Fibroblast of peridontal ligament (primary cell): Measurements from ENCODE around the gene ATP7B.
A peak's percentile ranks its signal among the peaks of the same experiment; 100 is the strongest.
"Not testable (repeated sequence)": the region's sequence is repeated elsewhere in the genome, so short reads cannot be mapped to it uniquely, and the experiment has no call there.

Experiments
- DNase-seq: peaks from one replicate; pipeline ENCODE4 v3.0.0-alpha.2; 2010; ENCODE audit errors: extremely low read depth

The ATP7B gene

DNA sequence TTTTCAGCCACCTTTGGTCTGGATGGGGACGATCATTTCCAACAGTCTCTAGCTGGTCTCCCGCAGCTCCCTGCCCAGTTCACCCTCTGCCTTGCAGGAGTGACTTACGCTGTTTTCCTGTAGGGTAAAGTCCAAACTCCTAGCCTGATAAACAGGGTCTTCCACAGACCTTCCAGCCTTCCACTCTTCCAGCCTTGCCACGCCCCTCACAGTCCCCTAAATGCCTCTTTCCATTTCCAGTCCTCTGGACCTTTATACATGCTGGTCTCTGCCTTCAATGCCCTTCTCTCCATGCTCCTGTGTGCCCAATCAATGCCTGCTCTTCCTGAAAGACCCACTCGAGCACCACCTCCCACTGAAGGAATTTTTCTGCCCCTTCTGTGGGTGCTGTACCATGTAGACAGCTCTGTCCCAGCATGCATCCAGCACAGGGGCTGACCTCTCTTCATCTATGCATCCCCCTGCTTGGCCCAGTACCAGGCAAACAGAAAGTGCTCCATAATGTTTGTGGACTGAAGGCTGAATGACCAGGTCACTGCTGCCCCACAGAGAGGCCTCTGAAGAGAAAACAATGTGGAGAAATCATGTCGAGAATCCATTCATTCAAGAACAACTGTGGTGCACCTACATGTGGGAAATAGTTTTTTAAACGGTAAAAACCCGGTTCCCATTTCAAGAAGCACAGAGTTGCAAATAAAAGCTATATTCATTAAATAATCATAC, 4.6 kb downstream of the ATP7B start:
- no peak for DNase-seq

DNA sequence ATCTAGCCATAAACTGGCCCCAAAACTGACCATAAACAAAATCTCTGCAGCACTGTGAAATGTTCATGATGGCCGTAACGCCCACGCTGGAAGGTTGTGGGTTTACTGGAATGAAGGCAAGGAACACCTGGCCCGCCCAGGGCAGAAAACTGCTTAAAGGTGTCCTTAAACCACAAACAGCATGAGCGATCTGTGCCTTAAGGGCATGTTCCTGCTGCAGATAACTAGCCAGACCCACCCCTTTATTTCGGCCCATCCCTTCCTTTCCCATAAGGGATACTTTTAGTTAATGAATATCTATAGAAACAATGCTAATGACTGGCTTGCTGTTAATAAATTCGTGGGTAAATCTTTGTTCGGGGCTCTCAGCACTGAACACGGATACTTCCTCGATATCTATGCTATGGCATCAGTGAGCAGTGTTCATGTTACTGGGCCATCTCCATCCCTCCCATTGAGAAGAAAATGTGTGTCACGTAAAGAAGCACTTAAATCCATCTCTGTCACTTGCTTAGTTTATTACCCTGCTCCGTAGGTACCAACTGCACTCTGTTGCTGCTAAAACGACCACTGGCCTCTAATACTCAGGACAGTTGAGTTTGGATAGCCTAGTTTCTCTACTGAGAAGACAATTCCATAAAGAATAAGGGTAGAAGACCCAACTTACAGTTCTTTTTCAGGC, 5.3 kb downstream of the ATP7B start:
- DNase-seq = no peak

DNA sequence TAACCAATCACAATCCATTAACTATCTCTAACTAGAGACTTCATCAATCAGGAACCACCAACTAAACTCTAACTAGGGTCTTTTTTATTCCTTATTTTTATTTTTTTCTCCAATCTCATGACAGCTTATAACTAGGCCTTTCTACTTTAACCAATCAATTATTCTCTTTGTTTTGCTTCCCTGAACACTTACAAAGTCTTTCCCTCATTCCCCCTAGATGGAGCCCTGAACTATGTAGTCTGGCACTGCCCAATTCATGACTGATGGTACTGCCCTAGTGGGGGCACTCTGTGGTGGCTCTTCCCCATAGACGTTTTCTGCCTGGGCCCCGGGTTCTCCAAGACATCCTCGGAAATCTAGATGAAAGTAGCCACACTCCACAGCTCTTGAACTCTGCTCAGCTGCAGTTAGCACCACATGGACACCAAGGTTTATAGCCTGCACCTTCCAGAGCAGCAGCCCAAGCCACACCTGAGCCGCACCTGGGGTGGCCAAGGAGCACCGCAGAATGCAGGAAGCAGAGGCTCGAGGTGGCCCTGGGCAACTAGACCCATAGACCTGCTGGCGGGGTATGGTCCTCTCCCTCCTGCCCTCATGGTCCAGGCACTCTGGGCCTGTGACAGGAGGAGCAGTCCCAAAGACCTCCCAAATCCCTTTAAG, 6.6 kb downstream of the ATP7B start:
- DNase-seq = no peak

DNA sequence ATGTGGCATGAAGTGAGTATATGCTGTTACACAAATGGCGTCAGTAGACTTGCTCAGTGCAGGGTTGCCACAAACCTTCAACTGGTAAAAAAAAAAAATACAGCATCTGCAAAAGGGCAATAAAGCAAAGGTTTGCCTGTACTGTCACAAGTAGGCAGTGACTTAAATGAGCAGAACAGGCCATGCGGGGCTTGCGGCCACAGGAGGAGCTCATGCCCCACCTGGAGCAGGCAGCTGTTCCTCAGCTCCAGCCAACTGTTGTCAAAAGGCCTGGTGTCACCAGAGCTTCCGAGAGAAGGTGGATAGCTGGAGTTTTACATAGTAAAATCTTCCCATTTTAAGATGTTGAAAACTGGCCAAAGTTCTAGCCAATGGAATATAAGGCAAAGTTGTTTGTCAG, 7.7 kb downstream of the ATP7B start:
- DNase-seq = no peak

DNA sequence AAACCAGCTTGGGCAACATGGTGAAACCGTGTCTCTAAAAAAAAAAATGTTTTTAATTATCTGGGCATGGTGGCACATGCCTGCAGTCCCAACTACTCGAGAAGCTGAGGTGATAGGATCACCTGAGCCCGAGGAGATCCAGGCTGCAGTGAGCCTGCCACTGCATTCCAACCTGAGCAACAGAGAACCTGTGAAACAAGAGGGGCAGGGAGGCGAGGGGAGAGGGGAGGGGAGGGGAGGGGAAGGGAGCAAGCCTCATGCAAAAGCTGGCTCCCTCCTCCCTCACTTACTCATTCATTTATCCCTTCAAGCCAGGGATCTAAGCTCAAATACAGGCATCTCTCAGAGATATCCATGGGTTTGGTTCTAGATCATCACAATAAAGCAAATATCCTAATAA, 8.9 kb downstream of the ATP7B start:
- DNase-seq = no peak

DNA sequence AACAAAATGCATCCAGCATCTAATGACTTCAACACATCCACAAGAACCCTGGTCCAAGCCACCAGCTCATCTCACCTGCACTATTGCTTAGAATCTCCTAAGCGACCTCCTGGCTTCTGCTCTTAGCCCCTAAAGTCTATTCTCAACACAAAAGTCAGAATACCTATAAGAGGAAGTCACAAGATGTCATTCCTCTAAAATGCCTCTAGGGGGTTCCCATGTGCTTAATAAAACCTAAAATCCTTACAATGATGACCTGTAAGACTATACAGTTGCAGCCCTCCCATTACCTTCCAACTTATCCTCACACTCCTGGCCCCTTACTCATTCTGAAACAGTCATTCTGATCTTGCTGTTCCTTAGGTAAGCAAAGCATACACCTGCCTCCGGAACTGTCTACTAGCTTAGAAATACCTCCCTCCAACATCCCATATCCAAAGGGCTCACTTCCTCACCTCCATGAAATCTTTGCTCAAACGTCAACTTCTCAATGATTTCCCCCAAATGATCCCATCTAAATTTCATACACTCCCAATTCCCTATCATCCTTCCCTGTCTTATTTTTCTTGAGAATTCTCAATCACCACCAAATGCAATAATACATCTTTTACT, 10.0 kb downstream of the ATP7B start:
- peak; percentile 64 for DNase-seq

DNA sequence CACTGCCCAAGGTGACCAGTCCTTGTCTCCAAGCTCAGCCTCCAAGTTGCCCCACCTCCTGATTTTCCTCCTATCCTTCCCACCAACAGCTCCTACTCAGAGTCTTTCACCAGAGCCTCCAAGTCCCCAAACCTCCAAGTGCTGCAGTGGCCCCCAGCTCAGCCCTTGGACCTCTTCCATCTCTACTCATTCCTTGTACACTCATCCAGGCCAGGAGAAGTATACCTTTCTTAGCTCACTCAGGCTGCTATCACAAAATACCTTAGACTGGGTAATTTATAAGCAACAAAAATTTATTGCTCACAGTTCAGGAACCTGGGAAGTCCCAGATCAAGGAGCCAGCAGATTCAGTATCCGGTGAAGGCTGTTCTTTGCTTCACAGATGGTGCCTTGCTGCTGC, 11.3 kb downstream of the ATP7B start:
- no peak for DNase-seq

DNA sequence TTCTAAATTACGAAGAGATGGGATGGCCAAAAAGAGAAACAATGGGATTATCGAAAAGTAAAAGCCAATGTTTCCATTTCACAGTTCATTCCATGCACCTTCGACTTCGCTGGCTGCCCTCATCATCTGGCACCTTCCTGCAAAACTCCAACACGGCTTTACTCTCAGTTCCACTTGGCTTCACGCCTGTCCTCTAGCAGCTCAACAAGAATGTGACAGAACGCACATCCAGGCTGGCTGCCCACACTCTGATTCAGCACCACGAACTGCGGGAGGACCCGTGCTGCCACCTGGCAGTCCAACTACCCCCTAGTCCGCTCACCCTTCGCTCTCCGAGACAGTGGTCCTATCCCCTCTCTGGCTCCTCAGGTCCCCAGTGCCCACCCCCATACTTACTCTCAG, 11.7 kb downstream of the ATP7B start:
- no peak for DNase-seq

DNA sequence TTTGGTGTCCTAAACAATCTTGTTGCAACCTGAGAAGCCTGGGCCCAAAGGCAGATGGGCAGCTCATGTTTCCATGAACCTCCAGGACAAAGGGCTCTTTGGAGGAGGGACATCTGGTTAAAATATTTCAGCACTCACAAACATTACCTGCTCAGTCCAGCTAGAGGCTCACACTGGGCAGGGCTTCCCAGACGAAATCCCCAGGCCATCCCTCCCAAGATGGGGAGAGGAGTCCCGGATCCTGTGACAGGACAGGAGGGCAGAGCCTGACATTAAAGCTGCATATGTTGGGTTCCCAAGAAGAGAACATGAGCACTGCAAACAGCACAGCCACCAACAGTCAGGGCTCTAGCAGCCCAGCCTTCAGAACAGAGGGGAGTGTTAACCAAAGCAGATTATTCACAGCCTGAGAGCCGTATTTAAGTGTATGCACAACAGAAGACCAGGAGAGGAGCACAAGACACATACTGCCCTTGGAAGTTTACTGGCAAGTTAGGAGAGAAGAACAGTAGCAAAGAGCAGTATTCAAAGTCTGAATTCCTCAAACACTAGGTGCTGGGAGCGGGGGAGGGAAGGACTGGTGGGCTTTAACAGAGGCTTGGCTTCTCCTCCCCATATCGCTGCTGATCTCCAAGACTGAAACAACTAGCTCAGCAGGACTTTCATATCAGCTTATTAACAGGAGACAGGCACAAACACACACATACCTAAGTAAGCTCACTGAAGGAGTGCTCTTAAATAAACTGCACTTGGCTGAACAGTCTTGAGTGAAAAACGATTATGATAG, 12.3 kb downstream of the ATP7B start:
- DNase-seq = no peak

DNA sequence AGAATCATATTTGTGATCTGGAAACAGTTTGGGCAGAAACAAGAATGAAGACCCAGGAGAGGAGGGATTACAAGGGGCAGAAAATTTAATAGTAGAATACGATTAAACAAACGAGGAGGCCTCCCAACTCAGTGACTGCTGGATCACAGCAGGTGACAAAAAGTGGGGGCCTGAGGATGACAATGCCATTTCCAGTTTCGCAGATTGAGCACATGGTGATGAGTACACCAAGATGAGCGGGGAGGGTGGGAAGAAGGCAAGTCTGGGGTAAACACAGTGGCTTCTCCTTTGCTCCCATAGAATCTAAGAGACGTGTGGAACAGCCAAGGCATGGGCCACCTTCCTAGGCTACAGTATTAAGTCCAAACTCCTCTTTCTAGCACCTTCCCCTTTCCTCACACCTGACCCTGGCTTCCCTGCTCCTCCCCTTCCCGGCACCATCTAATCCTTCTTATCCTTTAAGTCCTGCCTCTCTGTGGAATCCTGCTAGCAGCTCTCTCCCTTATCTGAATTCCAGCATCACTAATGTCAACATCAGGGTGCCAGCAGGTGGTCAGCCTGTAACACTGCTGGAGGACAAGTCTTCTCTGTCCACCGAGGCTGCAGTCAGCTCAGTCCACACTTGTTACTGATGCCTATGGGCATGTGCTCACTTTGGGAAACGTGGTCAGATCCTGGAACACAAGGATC, 13.5 kb downstream of the ATP7B start:
- DNase-seq = no peak

DNA sequence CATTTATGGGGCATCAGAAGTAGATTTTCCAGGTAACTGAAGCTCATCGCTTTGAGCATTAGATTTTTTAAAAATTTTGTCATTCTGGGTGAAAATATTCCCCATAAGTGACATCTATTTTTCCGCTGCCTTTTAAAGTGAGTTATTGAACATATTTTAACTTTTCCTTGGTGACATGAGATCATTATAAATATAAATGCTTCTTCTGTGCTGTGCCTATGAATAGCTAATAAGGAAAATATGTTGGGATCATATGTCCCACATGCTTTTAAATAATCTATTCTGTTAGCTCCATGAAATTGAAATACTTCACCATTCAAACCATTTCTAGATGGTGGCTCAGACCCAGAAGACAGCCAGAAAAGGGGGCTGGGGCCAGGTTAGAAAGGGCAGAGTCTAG, 14.1 kb downstream of the ATP7B start:
- no peak for DNase-seq

DNA sequence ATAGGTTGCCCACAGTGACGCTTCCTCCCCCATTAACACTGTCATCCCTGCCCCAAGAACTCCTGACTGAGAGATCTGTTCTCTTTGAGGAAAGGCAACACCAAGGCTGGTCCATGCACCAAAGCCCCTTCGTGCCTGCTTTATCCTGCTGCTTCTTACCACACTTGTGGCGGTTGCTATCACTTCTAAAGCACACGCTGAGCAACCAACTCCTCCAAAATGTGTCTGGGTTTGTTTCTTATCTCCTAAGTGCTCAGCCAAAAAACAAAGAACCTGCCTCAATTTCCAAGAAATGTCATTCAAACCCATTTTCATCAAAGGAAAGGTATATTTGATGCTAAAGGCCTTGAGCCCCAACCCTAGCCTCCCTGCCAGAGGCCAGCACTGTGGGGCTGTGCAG, 14.6 kb downstream of the ATP7B start:
- no peak for DNase-seq

DNA sequence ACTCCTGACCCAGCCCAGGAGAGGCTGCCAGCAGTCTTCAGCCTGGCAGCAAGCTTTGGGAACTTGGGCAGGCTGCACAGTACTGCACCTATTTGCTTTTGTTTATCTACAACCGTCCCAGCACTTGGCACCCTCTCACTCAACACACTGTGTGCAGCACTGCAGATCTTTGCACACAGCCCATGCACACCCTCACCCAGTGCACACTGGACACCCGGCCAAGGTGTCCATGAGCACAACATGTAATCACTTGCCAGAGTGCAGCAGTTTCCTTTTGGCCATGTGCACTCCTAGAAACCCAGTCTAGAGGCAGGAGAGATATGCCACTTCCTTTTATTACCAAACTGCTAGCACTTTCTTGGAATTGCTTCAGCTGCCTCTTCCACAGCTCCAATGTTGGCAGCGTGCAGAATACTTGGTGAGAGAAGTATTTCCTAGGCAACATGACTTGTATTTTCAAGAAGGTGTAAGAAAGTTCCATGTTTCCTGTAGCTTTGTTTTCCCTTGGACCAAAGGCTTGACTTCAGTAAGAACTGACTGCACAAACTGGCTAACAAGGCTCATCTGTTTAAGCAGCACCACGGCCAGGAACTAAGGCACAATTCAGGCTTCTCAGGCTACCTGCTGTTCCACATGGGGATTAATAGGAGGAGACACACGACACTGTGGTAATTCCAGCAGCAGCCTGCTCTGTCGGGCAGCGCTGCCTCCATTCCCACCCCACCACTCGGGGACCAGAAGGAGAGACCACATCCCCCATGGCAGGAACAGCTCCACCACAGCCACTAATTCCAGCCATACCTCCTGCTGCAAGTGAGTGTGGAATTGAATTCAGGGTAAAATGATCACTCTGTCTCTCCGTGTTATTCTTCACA, 15.3 kb downstream of the ATP7B start:
- no peak for DNase-seq

DNA sequence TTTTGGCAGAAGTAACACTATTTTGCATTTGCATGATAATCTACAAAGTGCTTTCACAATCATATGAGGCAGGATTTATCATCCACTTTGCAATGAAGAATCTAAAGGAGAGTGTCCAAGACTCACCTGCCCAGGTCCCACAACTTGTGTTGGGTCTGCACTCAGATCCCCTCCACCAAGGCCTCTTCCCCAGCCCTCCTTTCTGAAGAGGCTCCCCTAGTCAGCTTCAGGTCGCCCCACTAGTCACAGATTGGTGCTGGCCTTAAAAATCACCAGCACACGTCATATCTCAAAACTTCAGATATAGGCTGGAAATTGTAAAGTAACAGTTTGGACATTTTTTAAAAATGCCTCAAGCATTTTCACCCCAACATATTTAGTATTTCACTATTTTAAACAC, 17.5 kb downstream of the ATP7B start:
- no peak for DNase-seq

DNA sequence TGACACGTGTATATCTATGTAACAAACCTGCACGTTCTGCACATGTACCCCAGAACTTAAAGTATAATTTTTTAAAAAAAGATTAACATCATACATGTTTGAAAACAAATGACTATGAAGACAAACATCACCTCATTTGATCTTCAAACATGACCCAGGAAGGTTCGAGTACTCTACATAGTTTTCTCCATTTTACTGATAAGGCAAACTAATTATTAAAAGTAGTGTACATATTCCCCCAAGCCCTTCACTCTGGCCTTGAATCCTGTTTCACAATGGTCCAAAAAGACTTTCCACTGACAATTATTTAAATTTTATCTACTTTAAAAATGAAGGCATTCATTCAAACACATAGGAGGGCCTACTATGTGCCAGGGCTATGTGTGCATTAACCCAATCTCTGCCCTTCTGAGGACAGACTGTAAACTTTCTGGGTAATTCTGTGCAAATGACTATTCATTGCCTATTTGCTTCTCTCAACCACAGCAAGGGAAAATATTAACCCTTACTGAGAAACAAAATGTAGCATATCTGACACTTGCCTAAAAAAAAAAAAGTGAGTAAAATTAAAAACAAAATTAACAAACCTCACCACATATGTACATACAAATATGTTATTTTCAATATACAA, 22.1 kb downstream of the ATP7B start:
- no peak for DNase-seq

DNA sequence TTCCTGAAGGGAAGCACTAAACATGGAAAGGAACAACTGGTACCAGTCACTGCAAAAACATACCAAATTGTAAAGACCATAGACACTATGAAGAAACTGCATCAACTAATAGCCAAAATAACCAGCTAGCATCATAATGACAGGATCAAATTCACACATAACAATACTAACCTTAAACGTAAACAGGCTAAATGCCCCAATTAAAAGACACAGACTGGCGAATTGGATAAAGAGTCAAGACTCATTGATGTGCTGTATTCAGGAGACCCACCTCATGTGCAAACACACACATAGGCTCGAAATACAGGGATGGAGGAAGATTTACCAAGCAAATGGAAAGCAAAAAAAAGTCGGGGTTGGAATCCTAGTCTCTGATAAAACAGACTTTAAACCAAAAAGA, 26.3 kb downstream of the ATP7B start:
- not testable (repeated sequence) for DNase-seq

DNA sequence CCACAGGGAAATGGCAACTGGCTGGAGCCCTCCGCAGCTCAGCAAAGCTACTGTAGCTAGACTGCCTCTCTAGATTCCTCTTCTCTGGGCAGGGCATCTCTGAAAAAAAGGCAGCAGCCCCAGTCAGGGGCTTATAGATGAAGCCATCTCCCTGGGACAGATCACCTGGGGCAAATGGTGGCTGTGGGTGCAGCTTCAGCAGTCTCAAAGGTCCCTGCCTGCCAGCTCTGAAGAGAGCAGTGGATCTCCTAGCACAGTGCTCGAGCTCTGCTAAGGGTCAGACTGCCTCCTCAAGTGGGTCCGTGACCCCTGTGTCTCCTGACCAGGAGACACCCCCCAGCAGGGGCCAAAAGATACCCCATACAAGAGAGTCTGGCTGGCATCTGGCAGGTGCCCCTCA, 28.0 kb downstream of the ATP7B start:
- not testable (repeated sequence) for DNase-seq

DNA sequence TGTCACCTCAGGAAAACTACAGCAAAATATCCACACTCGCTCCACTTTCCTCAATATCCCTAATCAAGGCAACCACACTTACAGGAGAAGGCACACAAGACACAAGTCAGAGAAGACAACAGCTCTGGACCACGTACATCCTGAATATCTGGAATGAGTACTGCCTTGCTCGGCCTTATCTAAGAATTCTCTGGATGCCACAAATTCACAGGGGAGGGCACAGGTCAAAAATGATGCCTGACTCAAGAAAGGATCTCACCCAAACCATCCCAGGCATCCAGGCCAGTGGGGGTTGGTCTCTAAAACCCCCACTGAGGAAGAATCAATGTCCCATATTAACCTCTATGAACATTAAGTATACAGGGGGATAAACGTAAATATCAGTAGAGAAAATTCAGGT, 29.9 kb downstream of the ATP7B start:
- DNase-seq = no peak

DNA sequence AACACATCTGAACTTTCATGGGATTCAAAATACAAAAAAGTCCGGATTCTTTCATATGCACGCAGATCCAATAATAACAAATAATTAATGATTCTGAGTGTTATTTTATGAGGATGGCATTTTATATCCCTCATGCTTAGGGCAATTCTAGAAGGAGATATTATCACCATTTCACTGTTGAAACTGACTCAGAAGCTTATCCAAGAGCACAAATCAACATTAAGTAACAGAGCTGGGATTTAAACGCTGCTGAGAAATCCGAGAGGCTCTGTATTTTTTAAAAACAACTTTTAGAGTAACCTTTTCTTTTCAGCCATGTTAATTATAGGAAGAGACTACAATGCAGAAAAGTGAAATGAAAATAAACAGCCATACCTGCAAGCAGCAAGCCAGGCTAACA, 30.3 kb downstream of the ATP7B start:
- DNase-seq = no peak
